SW 1271 (cell line): Measurements from ENCODE around the gene VPS37D.
"Not testable (repeated sequence)": the region's sequence is repeated elsewhere in the genome, so short reads cannot be mapped to it uniquely, and the experiment has no call there.

ENCODE experiments used
- DNase-seq, 2 experiments: peaks; one replicate each; lab custom pipeline; 2025; lab: John Stamatoyannopoulos, UW

Gene VPS37D

GRCh38 chr7:73646785-73647724 lies 20.6 kb upstream of the VPS37D start:
- DNase-seq: no peak

- no peak for DNase-seq
Measured at GRCh38 chr7:73647725-73648592, 19.7 kb upstream of the VPS37D start.

GRCh38 chr7:73648593-73649332 lies 18.9 kb upstream of the VPS37D start:
- DNase-seq: no peak

GRCh38 chr7:73649576-73649975 lies 18.1 kb upstream of the VPS37D start:
- DNase-seq: no peak

- no peak for DNase-seq
Measured at GRCh38 chr7:73650524-73650923, 17.1 kb upstream of the VPS37D start.

- no peak for DNase-seq
Measured at GRCh38 chr7:73652541-73652949, 15.1 kb upstream of the VPS37D start.

GRCh38 chr7:73655309-73655708 lies 12.3 kb upstream of the VPS37D start:
- DNase-seq: not testable (repeated sequence)

- DNase-seq: no peak
Measured at GRCh38 chr7:73659983-73660382, 7.6 kb upstream of the VPS37D start.

GRCh38 chr7:73660594-73660993 lies 7.0 kb upstream of the VPS37D start:
- DNase-seq: not testable (repeated sequence)

- DNase-seq: no peak
Measured at GRCh38 chr7:73663033-73663432, 4.6 kb upstream of the VPS37D start.

GRCh38 chr7:73668103-73668885 lies 663 bp downstream of the VPS37D start:
- no peak for DNase-seq

GRCh38 chr7:73668886-73669230 lies 1.2 kb downstream of the VPS37D start:
- no peak for DNase-seq

GRCh38 chr7:73669288-73669701 lies 1.7 kb downstream of the VPS37D start:
- DNase-seq: no peak

- no peak for DNase-seq
Measured at GRCh38 chr7:73669858-73670385, 2.3 kb downstream of the VPS37D start.

GRCh38 chr7:73671322-73671661 lies 3.7 kb downstream of the VPS37D start:
- no peak for DNase-seq

- DNase-seq: no peak
Measured at GRCh38 chr7:73671857-73672445, 4.3 kb downstream of the VPS37D start.

GRCh38 chr7:73674468-73675124 lies 7.0 kb downstream of the VPS37D start:
- DNase-seq: no peak

- DNase-seq: not testable (repeated sequence)
Measured at GRCh38 chr7:73676062-73676461, 8.4 kb downstream of the VPS37D start.

- DNase-seq: no peak
Measured at GRCh38 chr7:73678862-73679261, 11.2 kb downstream of the VPS37D start.

GRCh38 chr7:73679709-73680108 lies 12.1 kb downstream of the VPS37D start:
- no peak for DNase-seq
